Upper lobe of left lung (tissue), 6 donors: ENCODE data around the gene SYMPK. TPM values are rescaled to one million over a fixed set of nuclear protein-coding genes. Genes with fewer than 3 reads are reported as not detected.
A peak's percentile ranks its signal among the peaks of the same experiment; 100 is the strongest.

Experiments
- ATAC-seq, 2 donors: fragments of 200-7000 bp; cut with Tn5 transposase; one replicate each; pipeline ENCODE4 v1.9.1; 2022; ENCODE audit warnings: mild to moderate bottlenecking in 2 of 2, moderate library complexity in 2 of 2; ENCODE audit not compliant: low FRiP score in 2 of 2
- DNase-seq, 2 donors: peaks; one replicate each; pipeline ENCODE4 v3.0.0-alpha.2; 2019 to 2020
- H3K27ac ChIP-seq, 4 donors: fragments of 200-600 bp; sonication (generic); one replicate each; pipeline ENCODE4 v1.5.1; 2016 to 2019
- H3K27me3 ChIP-seq, 4 donors: fragments of 200-600 bp; sonication (generic); one replicate each; pipeline ENCODE4 v1.5.1; 2017 to 2019
- H3K36me3 ChIP-seq, 4 donors: fragments of 200-600 bp; sonication (generic); one replicate each; pipeline ENCODE4 v1.5.1; 2016 to 2019
- H3K4me1 ChIP-seq, 4 donors: fragments of 200-600 bp; sonication (generic); one replicate each; pipeline ENCODE4 v1.5.1; 2018 to 2019
- H3K4me3 ChIP-seq, 4 donors: fragments of 200-600 bp; sonication (generic); one replicate each; pipeline ENCODE4 v1.5.1; 2017 to 2019; ENCODE audit warnings: mild to moderate bottlenecking in 2 of 4, moderate library complexity in 1 of 4
- H3K9me3 ChIP-seq, 4 donors: fragments of 200-600 bp; sonication (generic); one replicate each; pipeline ENCODE4 v1.5.1; 2018 to 2019
- CTCF ChIP-seq, 6 experiments: fragments of 450-650 bp in 4 of 6; fragments of 200-600 bp in 2 of 6; sonication (generic) in 2 of 6; IDR thresholded peaks; one replicate each; pipeline ENCODE4 v1.5.1; 2016 to 2019; ENCODE audit warnings: antibody characterized with exemption in 6 of 6
- EP300 ChIP-seq, 4 donors: sonication (generic); formaldehyde crosslinking; IDR thresholded peaks; one replicate each; pipeline ENCODE4 v1.5.1; 2017; ENCODE audit warnings: antibody characterized with exemption in 4 of 4, control low read depth in 2 of 4
- POLR2A ChIP-seq, 4 donors: fragments of 450-650 bp; IDR thresholded peaks; one replicate each; pipeline ENCODE4 v1.5.1; 2016 to 2017; ENCODE audit warnings: antibody characterized with exemption in 4 of 4, mild to moderate bottlenecking in 2 of 4
- POLR2AphosphoS5 ChIP-seq, 2 donors: sonication (generic); formaldehyde crosslinking; IDR thresholded peaks; one replicate each; pipeline ENCODE4 v1.5.1; 2017; ENCODE audit warnings: antibody characterized with exemption in 2 of 2
- WGBS, 2 donors: methylation state at CpG; one replicate each; pipeline ENCODE4 v1.1.5; 2017 to 2018; 5-methylcytosine and 5-hydroxymethylcytosine counted together
- total RNA-seq, 6 donors: library from RNA; depleted of rRNA in 4 of 6; stranded (reverse); fragments of >200 nt in 4 of 6; gene quantifications; one replicate each; pipeline versions ENCODE4 v1.1.0 to v1.2.1, GENCODE V29; 2016 to 2021
- donor health status: DM: no; HTN: no; CAD: no; lungs with moderate emphysema.
- donor health status: DM: no; HTN: yes; CAD: no; lungs with severe emphysema.

Gene SYMPK
- total RNA-seq, 6 donors from 2014 or later, result 35.0 to 345 (median 76.0) TPM

- peaks cover 63 to 100% (median 97%) of the 10 kb centered on the region in 4 donors for H3K36me3 ChIP-seq
- no peak for ATAC-seq
- DNase-seq, result no peak
Observed at GRCh38 chr19:45828945-45829344, 34.0 kb downstream of the SYMPK start.

GRCh38 chr19:45828523-45828922, 34.4 kb downstream of the SYMPK start:
- ATAC-seq, result no peak
- H3K27ac ChIP-seq, result no peak overlapping the region
- H3K9me3 ChIP-seq, result no peaks in the 10 kb centered on the region
- 91 to 92% methylated on average over 9 of the region's 9 CpGs for WGBS, 2 donors
- no peaks in the 10 kb centered on the region for H3K27me3 ChIP-seq
- no peak for TF ChIP-seq POLR2AphosphoS5 (IDR thresholded peaks at IDR 0.05)
- no peak for TF ChIP-seq POLR2A (IDR thresholded peaks at IDR 0.05)
- no peak for TF ChIP-seq CTCF (IDR thresholded peaks at IDR 0.05)
- TF ChIP-seq EP300 (IDR thresholded peaks at IDR 0.05), result no peak
- no peak overlapping the region for H3K4me3 ChIP-seq
- H3K4me1 ChIP-seq, result no peaks in the 10 kb centered on the region
- H3K36me3 ChIP-seq, result peaks cover 59 to 100% (median 97%) of the 10 kb centered on the region in 4 donors
- DNase-seq, result no peak

More at GRCh38 chr19:45828945-45829344, 34.0 kb downstream of the SYMPK start:
- no peak overlapping the region for H3K4me3 ChIP-seq
- WGBS, 2 donors, result 96% methylated on average over 13 to 16 of the region's 16 CpGs
- no peaks in the 10 kb centered on the region for H3K9me3 ChIP-seq
- no peak for TF ChIP-seq CTCF (IDR thresholded peaks at IDR 0.05)
- no peak for TF ChIP-seq POLR2AphosphoS5 (IDR thresholded peaks at IDR 0.05)
- TF ChIP-seq POLR2A (IDR thresholded peaks at IDR 0.05), result no peak
- TF ChIP-seq EP300 (IDR thresholded peaks at IDR 0.05), result no peak
- no peaks in the 10 kb centered on the region for H3K4me1 ChIP-seq
- H3K27me3 ChIP-seq, result no peaks in the 10 kb centered on the region
- H3K27ac ChIP-seq, result no peak overlapping the region

- Histone ChIP-seq H3K36me3 (peaks cover 55 to 100% (median 98%) of the 10 kb centered on the region in 4 donors), H3K4me3 (no peak overlapping the region), H3K9me3 (no peaks in the 10 kb centered on the region), H3K27me3 (no peaks in the 10 kb centered on the region), H3K27ac (no peak overlapping the region), H3K4me1 (no peaks in the 10 kb centered on the region)
- no peak for ATAC-seq
- 94 to 95% methylated on average over 14 to 16 of the region's 16 CpGs for WGBS, 2 donors
- TF ChIP-seq POLR2A (IDR thresholded peaks at IDR 0.05) (no peak), CTCF (IDR thresholded peaks at IDR 0.05) (no peak), EP300 (IDR thresholded peaks at IDR 0.05) (no peak), POLR2AphosphoS5 (IDR thresholded peaks at IDR 0.05) (no peak)
- peak in 1 of 2 donors; percentile 39 for DNase-seq
Observed at GRCh38 chr19:45827459-45828093, 35.4 kb downstream of the SYMPK start.

- WGBS, 2 donors, result 94 to 98% methylated on average over 6 to 10 of the region's 11 CpGs
- H3K36me3 ChIP-seq, result peaks cover 50 to 98% (median 95%) of the 10 kb centered on the region in 4 donors
Observed at GRCh38 chr19:45826934-45827333, 36.0 kb downstream of the SYMPK start.

More at GRCh38 chr19:45826934-45827333, 36.0 kb downstream of the SYMPK start:
- H3K9me3 ChIP-seq, result no peaks in the 10 kb centered on the region
- H3K4me3 ChIP-seq, result no peak overlapping the region
- no peaks in the 10 kb centered on the region for H3K27me3 ChIP-seq
- DNase-seq (peak in 1 of 2 donors; percentile 45), ATAC-seq (no peak)
- no peak for TF ChIP-seq EP300 (IDR thresholded peaks at IDR 0.05)
- TF ChIP-seq POLR2A (IDR thresholded peaks at IDR 0.05), result no peak
- TF ChIP-seq POLR2AphosphoS5 (IDR thresholded peaks at IDR 0.05), result no peak
- no peak for TF ChIP-seq CTCF (IDR thresholded peaks at IDR 0.05)
- no peak overlapping the region for H3K27ac ChIP-seq
- no peaks in the 10 kb centered on the region for H3K4me1 ChIP-seq
